Lower lobe of right lung (tissue), 2 donors: ENCODE results near the gene MIPOL1. TPM values are rescaled to one million over a fixed set of nuclear protein-coding genes. Genes with fewer than 3 reads are reported as not detected.

Experiments used
- ATAC-seq, 2 donors: fragments of 200-7000 bp; cut with Tn5 transposase; one replicate each; pipeline ENCODE4 v1.9.1; 2020 to 2022; ENCODE audit warnings: mild to moderate bottlenecking in 2 of 2, moderate library complexity in 2 of 2
- DNase-seq: peaks from one replicate; pipeline ENCODE4 v3.0.0-alpha.2; 2020
- H3K27ac ChIP-seq: fragments of 200-600 bp; one replicate; pipeline ENCODE4 v1.8.0; 2022
- H3K27me3 ChIP-seq: fragments of 200-600 bp; one replicate; pipeline ENCODE4 v1.8.0; 2022; ENCODE audit warnings: low read depth
- H3K36me3 ChIP-seq: fragments of 200-600 bp; one replicate; pipeline ENCODE4 v1.8.0; 2022; ENCODE audit warnings: mild to moderate bottlenecking
- H3K4me1 ChIP-seq: fragments of 200-600 bp; one replicate; pipeline ENCODE4 v1.8.0; 2022
- H3K4me3 ChIP-seq: fragments of 200-600 bp; one replicate; pipeline ENCODE4 v1.8.0; 2022; ENCODE audit warnings: mild to moderate bottlenecking
- H3K9me3 ChIP-seq: fragments of 200-600 bp; one replicate; pipeline ENCODE4 v1.8.0; 2022
- intact Hi-C: fragments of 100-400 bp; cut with DNase I; formaldehyde crosslinking; loops from one replicate; pipeline ENCODE4 v1.11.0; 2022
- total RNA-seq: library from RNA; stranded (reverse); fragmentation: NEBNext Ultra II Directional; extraction: Animal tissue kit (Norgen Biotek cat#: 25700); gene quantifications from one replicate; pipeline ENCODE4 v1.2.1, GENCODE V29; 2021
- TF ChIP-seq, protein P1 (sequence below): fragments of 200-600 bp; IDR thresholded peaks from one replicate; pipeline ENCODE4 v1.8.0; 2022; ENCODE audit warnings: antibody characterized with exemption, mild to moderate bottlenecking
- donor health status: DM: no; HTN: yes; CAD: no; lungs with severe emphysema.

The MIPOL1 gene
- total RNA-seq, 1 donor from 2014 or later = 12.1 TPM

DNA sequence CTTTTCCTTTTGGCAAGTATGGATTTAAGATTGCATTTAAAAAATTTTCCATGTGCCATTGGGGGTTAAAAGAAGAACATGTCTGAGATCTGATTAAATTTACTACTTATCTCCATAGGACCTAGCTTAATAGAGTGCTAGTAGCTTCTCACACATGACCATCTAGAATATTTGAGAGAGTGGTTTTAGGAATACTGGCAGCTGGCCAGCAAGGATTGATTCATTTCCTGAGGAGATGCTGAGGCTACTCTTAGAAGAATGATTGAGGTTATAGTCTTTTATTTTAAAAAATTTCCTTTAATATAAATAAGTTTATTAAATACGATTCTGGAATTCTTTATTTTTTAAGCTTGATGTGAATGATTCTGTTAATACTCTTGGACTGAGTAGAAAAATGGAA is 56.2 kb downstream of the MIPOL1 start:
- intact Hi-C loops = no loop called here
- Histone ChIP-seq H3K27me3 (no peaks in the 10 kb centered on the region), H3K4me3 (no peak overlapping the region), H3K36me3 (no peaks in the 10 kb centered on the region), H3K27ac (no peak overlapping the region), H3K4me1 (no peaks in the 10 kb centered on the region), H3K9me3 (no peaks in the 10 kb centered on the region)
- no peak for ATAC-seq
- TF ChIP-seq, protein P1, sequence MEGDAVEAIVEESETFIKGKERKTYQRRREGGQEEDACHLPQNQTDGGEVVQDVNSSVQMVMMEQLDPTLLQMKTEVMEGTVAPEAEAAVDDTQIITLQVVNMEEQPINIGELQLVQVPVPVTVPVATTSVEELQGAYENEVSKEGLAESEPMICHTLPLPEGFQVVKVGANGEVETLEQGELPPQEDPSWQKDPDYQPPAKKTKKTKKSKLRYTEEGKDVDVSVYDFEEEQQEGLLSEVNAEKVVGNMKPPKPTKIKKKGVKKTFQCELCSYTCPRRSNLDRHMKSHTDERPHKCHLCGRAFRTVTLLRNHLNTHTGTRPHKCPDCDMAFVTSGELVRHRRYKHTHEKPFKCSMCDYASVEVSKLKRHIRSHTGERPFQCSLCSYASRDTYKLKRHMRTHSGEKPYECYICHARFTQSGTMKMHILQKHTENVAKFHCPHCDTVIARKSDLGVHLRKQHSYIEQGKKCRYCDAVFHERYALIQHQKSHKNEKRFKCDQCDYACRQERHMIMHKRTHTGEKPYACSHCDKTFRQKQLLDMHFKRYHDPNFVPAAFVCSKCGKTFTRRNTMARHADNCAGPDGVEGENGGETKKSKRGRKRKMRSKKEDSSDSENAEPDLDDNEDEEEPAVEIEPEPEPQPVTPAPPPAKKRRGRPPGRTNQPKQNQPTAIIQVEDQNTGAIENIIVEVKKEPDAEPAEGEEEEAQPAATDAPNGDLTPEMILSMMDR = no peak
- no peak for DNase-seq

- DNase-seq (no peak), ATAC-seq (no peak)
- TF ChIP-seq, protein P1 = no peak
- H3K27ac ChIP-seq = no peak overlapping the region
- H3K9me3 ChIP-seq = no peaks in the 10 kb centered on the region
- intact Hi-C loops = no loop called here
- no peaks in the 10 kb centered on the region for H3K36me3 ChIP-seq
- H3K27me3 ChIP-seq = no peaks in the 10 kb centered on the region
- H3K4me3 ChIP-seq = no peak overlapping the region
- H3K4me1 ChIP-seq = no peaks in the 10 kb centered on the region
These were observed 56.7 kb downstream of the MIPOL1 start for GRCh38 chr14:37254411-37254947.

- H3K27ac ChIP-seq = no peak overlapping the region
- no peaks in the 10 kb centered on the region for H3K27me3 ChIP-seq
- H3K9me3 ChIP-seq = no peaks in the 10 kb centered on the region
- H3K4me3 ChIP-seq = no peak overlapping the region
- TF ChIP-seq, protein P1 = no peak
- intact Hi-C loops = no loop called here
- DNase-seq (no peak), ATAC-seq (no peak)
- H3K4me1 ChIP-seq = no peaks in the 10 kb centered on the region
- no peaks in the 10 kb centered on the region for H3K36me3 ChIP-seq
These were observed 59.8 kb downstream of the MIPOL1 start for GRCh38 chr14:37257501-37258070.

- Histone ChIP-seq H3K36me3 (no peaks in the 10 kb centered on the region), H3K27me3 (no peaks in the 10 kb centered on the region), H3K4me3 (no peak overlapping the region), H3K9me3 (no peaks in the 10 kb centered on the region), H3K27ac (no peak overlapping the region), H3K4me1 (no peaks in the 10 kb centered on the region)
- TF ChIP-seq, protein P1 = no peak
- intact Hi-C loops = no loop called here
- ATAC-seq (no peak), DNase-seq (no peak)
These were observed 64.9 kb downstream of the MIPOL1 start for GRCh38 chr14:37262649-37263048.

- Histone ChIP-seq H3K36me3 (no peaks in the 10 kb centered on the region), H3K9me3 (no peaks in the 10 kb centered on the region), H3K4me3 (no peak overlapping the region), H3K27ac (no peak overlapping the region), H3K27me3 (no peaks in the 10 kb centered on the region), H3K4me1 (no peaks in the 10 kb centered on the region)
- intact Hi-C loops = no loop called here
- DNase-seq (no peak), ATAC-seq (no peak)
- TF ChIP-seq, protein P1 = no peak
These were observed 66.0 kb downstream of the MIPOL1 start for GRCh38 chr14:37263656-37264236.
